AG04449 (cell line): Measurements from ENCODE around the gene CTSF.
A peak's percentile ranks its signal among the peaks of the same experiment; 100 is the strongest.

Experiments used
- CTCF ChIA-PET: fragments of 350-600 bp; formaldehyde crosslinking; extraction: SDS; loops from one replicate; lab custom pipeline; 2021; ENCODE audit warnings: antibody characterized with exemption; lab: Yijun Ruan, JAX
- POLR2A ChIA-PET: fragments of 400-600, 350-600 bp; formaldehyde crosslinking; extraction: SDS; loops from one replicate; lab custom pipeline; 2020; ENCODE audit warnings: antibody characterized with exemption, inconsistent platforms; lab: Yijun Ruan, JAX
- DNase-seq: peaks from one replicate; pipeline ENCODE4 v3.0.0-alpha.2; 2010; ENCODE audit warnings: low read depth, low spot score
- H3K4me3 ChIP-seq: 2 replicates; pipeline ENCODE4 v1.5.1; 2011; ENCODE audit warnings: low read depth, mild to moderate bottlenecking, control low read depth, low read length
- TF ChIP-seq, protein P1 (sequence below): IDR thresholded peaks from one replicate; pipeline ENCODE4 v1.5.1; 2011; ENCODE audit warnings: mild to moderate bottlenecking, moderate library complexity, low read length, control low read depth, inconsistent platforms; ENCODE audit not compliant: insufficient read depth; ENCODE audit errors: missing control alignments

Gene CTSF

DNA sequence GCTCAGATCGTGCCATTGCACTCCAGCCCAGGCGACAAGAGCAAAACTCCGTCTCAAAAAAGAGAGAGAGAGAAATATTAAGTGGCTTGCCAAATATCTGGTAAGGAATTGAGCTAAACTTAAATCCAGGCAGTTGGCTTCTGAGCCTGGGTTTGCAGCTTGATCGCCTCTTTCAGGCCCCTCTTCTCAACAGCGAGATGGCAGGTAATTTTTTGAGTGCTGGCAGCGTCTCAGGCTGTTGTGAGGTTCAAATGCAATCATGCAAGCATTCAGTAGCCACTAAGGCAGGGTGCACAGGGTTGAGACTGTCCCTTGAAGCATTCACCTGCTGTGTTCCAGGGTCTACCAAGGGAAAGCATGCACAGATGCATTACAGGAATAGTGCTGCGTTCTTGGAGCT lies 670 bp upstream of the CTSF start:
- TF ChIP-seq, protein P1, sequence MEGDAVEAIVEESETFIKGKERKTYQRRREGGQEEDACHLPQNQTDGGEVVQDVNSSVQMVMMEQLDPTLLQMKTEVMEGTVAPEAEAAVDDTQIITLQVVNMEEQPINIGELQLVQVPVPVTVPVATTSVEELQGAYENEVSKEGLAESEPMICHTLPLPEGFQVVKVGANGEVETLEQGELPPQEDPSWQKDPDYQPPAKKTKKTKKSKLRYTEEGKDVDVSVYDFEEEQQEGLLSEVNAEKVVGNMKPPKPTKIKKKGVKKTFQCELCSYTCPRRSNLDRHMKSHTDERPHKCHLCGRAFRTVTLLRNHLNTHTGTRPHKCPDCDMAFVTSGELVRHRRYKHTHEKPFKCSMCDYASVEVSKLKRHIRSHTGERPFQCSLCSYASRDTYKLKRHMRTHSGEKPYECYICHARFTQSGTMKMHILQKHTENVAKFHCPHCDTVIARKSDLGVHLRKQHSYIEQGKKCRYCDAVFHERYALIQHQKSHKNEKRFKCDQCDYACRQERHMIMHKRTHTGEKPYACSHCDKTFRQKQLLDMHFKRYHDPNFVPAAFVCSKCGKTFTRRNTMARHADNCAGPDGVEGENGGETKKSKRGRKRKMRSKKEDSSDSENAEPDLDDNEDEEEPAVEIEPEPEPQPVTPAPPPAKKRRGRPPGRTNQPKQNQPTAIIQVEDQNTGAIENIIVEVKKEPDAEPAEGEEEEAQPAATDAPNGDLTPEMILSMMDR: no peak
- POLR2A ChIA-PET: interaction anchor here (1.0 kb wide), 1 partner anchor 23 kb away, joined by 3 read pairs; the partner anchor contains the start of gene ZDHHC24
- CTCF ChIA-PET: interaction anchor here (0.8 to 5.6 kb wide), 6 partner anchors 9 to 109 kb away, joined by 3 to 46 read pairs (median 7); partner anchors contain the start of genes CCDC87, CCS and RBM4B
- DNase-seq: no peak
- no peak overlapping the region for H3K4me3 ChIP-seq

DNA sequence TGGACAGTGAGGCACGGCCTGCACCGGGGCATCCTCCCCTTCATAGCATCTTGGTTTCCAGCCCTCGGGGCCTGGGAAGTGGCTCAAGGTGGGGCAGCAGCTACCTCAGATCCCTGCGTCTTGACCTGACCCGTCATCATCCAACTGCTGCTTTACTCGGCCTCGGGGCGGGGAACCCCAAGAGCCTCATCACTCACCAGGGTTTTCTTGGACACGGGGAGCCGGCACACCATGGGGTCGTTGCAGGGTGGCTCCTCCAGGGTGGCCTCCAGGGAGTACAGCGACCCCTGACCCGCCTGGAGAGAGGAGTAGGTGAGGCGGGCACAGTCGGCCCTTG lies 651 bp downstream of the CTSF start:
- H3K4me3 ChIP-seq: peak overlapping the region; percentile 57
- POLR2A ChIA-PET: interaction anchor here (0.6 kb wide), 1 partner anchor 52 kb away, joined by 3 read pairs; no protein-coding TSS in a partner anchor
- no peak for DNase-seq
- CTCF ChIA-PET: interaction anchor here (2.4 to 5.6 kb wide), 3 partner anchors 11 to 111 kb away, joined by 9 to 46 read pairs (median 15); partner anchors contain the start of genes CCDC87, CCS and RBM4B
- TF ChIP-seq, protein P1: no peak

DNA sequence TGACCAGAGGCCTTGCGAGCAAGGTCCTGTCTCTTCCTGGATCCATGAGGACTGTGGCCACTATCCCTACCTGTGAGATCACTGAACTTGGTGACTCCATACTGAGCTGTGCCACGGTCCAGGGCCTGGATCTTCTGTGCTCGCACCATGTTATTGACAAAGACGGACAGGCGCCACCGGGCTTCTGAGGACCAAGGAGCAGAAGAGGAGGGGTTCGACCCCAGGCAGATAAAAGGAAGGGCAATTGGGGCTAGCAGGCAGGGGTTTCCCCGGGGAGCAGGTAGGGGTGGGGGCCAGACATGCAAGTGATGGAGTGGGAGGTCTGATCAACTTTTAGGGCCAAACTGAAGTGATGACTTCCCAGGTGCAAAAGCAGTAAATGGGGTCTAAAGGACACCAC lies 2.2 kb downstream of the CTSF start:
- ChIA-PET CTCF (interaction anchor here (1.0 to 5.6 kb wide), 4 partner anchors 9 to 26 kb away, joined by 3 to 46 read pairs (median 9); partner anchors contain the start of genes CCDC87 and CCS), POLR2A (no interaction called here)
- TF ChIP-seq, protein P1: no peak
- no peak for DNase-seq
- no peak overlapping the region for H3K4me3 ChIP-seq

DNA sequence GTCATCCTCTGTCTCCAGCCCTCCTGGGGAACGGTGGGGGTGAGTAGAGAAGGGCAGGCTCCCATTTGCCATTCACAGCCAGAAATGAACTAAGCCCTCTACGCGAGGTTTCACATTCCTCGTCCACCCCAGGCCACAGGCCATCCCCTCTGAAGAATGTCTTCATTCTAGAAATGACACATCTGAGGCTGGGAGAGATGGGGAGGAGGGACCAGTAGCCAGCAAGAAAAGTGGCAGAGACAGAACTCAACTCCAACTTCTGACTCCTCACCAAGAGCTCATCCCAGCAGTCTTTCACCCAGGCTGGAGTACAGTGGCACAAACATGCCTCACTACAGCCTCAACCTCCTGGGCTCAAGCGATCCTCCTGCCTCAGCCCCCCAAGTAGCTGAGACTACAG lies 3.4 kb downstream of the CTSF start:
- H3K4me3 ChIP-seq: no peak overlapping the region
- ChIA-PET CTCF (interaction anchor here (0.9 kb wide), 1 partner anchor 114 kb away, joined by 4 read pairs; no protein-coding TSS in a partner anchor), POLR2A (no interaction called here)
- TF ChIP-seq, protein P1: no peak
- no peak for DNase-seq

DNA sequence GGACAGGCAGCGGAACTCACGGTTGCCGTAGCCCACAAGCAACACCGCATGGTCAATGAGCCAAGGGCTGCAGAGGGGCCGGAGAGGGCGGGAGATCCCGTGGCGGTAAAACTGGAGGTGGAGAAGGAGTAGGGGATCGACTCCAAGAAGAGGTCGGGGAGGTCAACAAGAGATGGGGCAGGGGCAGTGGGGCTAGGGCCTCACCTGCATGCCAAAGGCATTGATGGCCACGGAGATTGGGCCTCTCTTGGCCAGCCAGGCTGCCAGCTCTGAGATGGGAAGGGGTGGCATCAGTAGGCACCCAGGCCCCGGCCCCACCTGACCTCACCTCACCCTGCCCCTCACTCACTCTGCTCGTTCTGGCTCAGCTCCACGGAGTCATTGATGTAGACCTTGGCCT lies 3.9 kb downstream of the CTSF start:
- TF ChIP-seq, protein P1: no peak
- ChIA-PET POLR2A (no interaction called here), CTCF (interaction anchor here (0.9 to 1.5 kb wide), 2 partner anchors 15 to 115 kb away, joined by 3 to 4 read pairs; no protein-coding TSS in a partner anchor)

DNA sequence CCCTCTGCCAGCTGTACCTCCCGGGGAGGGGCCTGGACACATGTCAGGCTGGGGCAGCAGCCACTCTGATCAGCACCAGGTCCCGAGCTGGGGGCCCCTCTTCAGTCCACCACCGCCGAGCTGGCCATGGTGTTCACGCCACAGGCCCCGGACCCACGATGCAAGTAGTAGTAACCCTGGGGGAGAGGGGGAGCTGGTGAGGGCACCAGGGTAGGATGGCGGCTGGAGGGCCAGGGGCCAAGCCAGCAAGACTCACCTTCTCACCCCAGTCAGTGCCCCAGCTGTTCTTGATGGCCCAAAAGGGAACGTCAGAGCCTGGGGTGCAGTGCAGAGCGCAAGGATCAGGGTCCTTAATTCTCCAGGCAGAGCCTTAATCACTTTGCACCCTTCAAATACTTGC lies 4.6 kb downstream of the CTSF start:
- TF ChIP-seq, protein P1: no peak
- ChIA-PET CTCF (interaction anchor here (1.0 to 1.5 kb wide), 2 partner anchors 16 to 115 kb away, joined by 3 read pairs; no protein-coding TSS in a partner anchor), POLR2A (interaction anchor here (0.7 kb wide), 2 partner anchors 18 to 115 kb away, joined by 3 read pairs; partner anchors contain the start of gene ZDHHC24)
- DNase-seq: no peak
- no peak overlapping the region for H3K4me3 ChIP-seq

More for the DNA sequence above, 3.9 kb downstream of the CTSF start:
- no peak overlapping the region for H3K4me3 ChIP-seq
- no peak for DNase-seq
